Bone marrow (tissue), 2 donors: ENCODE measurements around the gene BBX.
A peak's percentile ranks its signal among the peaks of the same experiment; 100 is the strongest.

Source experiments
- DNase-seq, 2 donors: peaks; one replicate each; lab custom pipeline; 2025; lab: John Stamatoyannopoulos, UW

BBX gene

GRCh38 chr3:107599772-107600145 lies 77.0 kb downstream of the BBX start:
- peak in 1 of 2 donors; percentile 23 for DNase-seq

- no peak for DNase-seq
Observed at GRCh38 chr3:107600780-107601179, 78.0 kb downstream of the BBX start.

GRCh38 chr3:107604057-107604822 lies 81.5 kb downstream of the BBX start:
- DNase-seq: no peak

DNA sequence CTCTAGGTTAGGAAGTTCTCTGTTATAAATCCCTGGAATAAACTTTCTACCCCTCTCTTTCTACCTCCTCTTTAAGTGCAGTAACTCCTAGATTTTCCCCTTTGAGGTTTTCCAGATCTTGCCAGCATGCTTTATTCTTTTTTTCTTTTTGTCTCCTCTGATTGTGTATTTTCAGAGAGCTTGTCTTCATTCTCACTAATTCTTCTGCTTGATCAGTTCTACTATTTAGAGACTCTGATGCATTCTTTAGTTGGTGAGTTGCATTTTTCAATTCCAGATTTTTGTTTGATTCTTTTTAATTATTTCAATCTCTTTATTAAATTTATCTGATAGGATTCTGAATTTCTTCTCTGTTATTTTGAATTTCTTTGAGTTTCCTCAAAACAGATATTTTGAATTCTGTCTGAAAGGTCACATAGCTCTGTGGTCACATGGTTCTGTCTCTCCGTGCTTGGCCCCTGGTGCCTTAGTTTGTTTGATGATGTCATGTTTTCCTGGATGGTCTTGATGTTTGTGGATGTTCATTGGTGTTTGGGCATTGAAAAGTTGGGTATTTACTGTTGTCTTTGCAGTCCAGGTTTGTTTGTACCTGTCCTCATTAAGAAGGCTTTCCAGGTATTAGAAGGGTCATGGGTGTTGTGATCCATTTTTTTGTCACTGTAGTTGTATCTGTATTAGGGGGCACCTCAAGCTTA lies 89.2 kb downstream of the BBX start:
- no peak for DNase-seq

DNA sequence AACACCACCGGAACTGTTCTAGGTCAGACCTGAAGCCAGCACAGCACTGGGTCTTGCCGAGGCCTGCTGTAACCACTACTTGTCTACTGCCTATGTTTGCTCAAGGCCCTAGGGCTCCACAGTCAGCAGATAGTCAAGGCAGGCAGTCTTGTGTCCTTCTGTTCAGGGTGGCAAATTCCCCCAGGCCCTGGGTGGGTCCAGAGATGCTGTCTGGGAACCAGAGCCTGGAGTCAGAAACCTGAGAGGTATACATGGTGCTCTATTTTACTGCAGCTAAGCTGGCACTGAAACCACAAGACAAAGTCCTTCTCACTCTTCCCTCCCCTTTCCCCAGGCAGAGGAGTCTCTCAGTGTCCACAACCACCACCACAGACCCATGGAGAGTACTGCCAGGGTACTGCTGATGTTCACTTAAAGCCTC lies 89.9 kb downstream of the BBX start:
- no peak for DNase-seq

DNA sequence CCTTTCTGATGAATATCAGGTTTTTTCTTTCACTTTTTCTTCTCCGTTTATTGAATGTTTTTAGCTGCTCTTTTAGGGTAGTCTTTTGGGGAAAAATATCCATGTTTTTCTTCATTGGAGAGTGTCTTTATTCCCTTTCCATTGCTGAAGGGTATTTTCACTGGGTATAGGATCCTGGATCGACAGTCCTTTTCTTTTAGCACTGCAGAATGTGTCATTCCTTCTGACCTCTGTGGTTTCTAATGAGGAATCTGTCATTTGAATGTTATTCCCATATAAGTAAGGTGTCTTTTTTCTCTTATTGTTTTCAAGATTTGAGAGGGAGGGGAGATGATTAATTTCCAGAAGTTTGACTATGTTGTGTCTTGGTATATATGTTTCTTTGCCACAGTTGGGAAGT lies 96.8 kb downstream of the BBX start:
- DNase-seq: no peak

DNA sequence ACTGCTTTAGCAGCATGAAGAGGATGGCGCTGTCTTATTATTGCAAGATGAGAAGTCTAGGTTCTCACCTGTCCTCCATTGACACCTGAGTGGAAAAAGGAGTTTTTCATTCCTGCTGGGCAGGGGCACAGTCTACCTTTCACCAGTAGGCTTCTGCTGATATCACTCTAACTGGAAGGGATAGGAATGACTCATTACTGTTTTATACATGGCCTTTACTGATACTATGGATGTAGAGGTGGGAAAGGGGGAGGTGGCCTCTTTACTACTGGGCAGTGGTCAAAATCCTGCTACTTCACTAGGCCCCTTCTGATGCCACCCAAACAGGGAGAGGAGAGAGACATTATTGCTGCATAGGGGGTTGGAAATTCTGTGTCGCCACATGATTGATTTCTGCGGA lies 97.8 kb downstream of the BBX start:
- no peak for DNase-seq

GRCh38 chr3:107621465-107621864 lies 98.7 kb downstream of the BBX start:
- DNase-seq: no peak

DNA sequence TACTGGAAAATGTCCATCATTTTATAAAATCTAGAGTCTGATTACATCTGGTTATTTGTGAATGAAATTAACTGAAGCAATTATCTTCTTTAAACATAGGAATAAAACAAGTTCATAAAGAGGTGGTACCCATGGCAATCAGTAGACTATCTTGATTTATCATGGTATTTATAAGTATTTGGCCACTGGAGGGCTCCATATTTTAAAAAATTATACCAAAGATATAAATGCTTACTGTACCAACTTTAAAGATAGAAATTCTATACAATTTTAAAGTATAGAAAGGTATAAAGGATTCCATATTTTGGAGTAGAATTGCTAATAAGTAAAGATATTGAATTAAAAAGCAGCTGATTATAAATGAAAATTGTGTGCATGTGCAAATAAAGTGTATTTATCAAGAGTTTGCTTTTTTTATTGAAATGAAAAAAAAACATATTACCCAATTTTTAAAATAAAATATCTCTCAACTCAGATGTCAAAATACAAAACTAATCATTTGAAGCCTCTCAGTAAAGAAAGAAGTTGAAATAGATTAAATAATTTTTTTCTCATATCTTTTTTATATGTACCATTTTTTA lies 105.3 kb downstream of the BBX start:
- no peak for DNase-seq

GRCh38 chr3:107629566-107629965 lies 106.8 kb downstream of the BBX start:
- DNase-seq: peak in 1 of 2 donors; percentile 1

GRCh38 chr3:107630779-107631178 lies 108.0 kb downstream of the BBX start:
- peak in 1 of 2 donors; percentile 74 for DNase-seq

GRCh38 chr3:107632576-107632975 lies 109.8 kb downstream of the BBX start:
- DNase-seq: no peak

DNA sequence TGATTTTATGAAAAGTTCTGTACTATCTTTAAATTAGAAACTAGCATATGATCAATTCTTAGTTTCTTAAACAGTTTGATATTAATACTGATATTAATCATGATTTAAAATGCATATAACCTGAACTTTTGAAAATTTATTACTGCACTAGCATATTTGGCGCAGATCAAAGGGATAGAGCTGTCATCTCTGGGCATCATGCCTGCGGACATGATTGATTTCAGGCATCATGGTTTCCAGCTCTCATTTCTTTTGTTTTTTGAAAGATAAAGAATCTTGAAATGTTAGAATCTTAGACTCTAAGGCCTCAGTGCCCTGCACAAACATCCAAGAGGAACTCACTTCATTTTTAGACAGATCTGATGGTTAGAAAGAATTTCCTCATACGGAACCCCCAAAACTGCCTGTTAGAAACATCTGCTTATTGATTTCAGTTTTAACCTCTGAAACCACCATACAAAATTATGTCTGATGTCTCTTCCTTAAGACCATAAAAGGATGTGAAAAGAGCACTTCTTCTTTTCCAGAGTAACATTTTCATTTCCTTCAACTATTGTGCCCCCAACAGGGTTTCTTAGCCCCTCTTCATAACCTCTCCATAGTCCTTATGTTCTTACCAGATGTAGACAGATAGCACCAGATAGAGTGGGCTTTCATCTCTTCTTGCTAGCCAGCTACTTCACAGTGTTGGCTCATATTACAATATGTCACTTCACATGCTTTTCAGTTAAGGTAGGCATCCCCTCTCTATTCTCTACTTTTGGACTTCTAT lies 110.8 kb downstream of the BBX start:
- DNase-seq: peak in 1 of 2 donors; percentile 61

DNA sequence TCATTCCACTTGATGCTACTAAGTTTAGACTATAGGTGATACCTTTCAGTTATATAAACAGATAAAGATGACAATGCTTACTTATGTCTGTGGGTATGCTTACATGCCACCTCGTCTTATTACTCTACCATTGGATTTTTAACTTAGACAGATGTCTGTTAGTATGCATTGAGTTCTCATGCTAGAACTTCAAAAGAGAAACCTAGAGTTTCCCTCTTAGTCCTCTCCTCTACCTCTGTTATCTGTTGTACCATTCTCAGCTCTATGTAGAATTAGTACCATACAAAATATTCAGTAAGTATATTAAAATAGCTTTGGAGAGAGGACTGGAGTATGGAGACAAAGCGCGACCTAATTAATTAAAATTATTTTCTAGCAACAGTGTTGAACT lies 111.3 kb downstream of the BBX start:
- no peak for DNase-seq

DNA sequence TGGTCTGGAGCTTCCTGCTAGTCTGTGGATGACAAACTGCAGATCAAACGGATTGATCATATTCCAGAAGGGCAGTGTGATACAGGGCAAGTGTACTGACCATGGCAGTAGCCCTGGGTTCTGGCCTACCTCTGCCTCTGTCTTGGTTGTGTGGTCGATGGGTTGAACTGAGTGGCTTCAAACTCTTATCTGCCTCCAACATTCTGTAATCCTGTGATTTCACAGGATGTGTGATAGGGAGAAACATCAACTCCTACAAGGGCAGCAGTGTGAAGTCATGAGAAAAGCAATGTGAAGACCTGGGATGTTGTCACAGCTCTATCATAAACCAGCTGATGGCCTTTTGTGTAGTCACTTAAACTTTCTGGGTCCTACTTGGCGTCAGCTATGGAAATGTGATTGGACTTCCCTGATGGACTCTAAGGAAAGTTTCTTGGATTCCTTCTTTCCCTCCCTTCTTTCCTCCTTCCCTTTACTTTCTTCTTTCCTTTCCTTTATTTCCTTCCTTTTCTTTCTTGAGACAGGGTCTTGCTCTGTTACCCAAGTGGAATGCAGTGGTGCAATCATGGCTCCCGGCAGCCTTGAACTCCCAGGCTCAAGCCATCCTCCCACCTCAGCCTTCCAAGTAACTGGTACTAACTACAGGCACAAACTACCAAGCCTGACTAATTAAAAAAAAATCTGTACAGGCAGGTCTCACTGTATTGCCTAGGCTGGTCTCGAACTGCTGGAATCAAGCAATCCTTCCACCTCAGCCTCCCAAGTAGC lies 114.8 kb downstream of the BBX start:
- no peak for DNase-seq

- no peak for DNase-seq
Observed at GRCh38 chr3:107641572-107642307, 119.0 kb downstream of the BBX start.

- DNase-seq: no peak
Observed at GRCh38 chr3:107643038-107643883, 120.5 kb downstream of the BBX start.

DNA sequence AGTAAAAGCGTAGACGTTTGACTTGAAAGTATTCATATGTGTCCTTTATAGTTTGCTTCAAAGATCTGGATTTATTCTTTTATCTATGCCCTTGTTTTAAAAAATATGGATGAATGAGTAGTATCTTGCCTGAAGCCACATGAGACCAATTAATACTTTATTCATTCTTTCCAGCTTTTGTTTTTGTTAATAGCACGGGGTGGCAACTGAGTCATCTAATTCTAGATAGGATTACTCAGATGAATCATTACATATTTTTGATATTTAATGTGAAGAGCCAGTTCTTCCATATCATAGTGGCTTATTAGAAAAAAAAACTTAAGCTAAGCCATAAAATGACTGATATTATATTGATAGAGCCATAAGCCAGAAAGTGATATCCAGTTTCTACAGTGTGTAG lies 121.9 kb downstream of the BBX start:
- no peak for DNase-seq

DNA sequence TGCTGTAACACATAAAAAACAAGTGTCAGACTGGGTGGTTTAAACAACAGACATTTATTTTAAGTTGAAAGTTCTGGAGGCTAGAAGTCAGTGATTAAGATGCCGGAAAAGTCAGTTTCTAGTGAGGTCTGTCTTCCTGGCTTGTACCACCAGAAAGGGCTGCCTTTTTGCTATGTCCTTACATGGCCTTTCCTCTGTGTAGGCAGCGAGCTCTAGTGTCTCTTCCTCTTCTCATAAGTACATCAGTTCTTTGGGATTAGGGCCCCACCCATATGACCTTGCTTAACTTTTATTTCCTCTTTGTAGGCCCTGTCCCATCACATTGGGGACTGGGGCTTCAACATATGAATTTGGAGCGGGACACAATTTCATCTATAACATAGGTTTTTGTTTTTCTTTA lies 128.0 kb downstream of the BBX start:
- DNase-seq: peak in 1 of 2 donors; percentile 6

DNA sequence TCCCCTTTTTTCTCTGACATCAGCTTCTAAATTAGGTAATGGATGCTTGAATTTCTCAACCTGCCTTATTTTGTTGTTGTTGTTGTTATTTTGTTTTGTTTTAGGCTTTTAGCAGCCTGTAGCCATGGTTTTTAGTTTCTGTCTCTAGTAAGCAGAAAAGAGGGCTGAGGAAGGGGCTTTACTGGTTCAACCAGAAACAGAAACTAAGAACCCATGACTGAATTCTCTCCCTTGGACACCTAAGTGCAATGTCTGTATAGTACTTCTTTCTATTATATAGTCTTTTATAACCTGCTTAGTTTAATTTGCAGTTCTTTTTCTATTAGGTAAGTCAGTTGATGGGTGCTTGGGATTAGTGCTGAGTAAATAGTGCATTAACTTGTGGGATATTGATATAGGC lies 129.0 kb downstream of the BBX start:
- no peak for DNase-seq
